HEK293 (cell line): ENCODE measurements around the gene PEPD.

Experiments
- CTCF ChIA-PET: fragments of 350-600 bp; formaldehyde crosslinking; extraction: SDS; loops from one replicate; lab custom pipeline; 2021; ENCODE audit warnings: antibody characterized with exemption; lab: Yijun Ruan, JAX
- POLR2A ChIA-PET: fragments of 300-600 bp; formaldehyde crosslinking; extraction: SDS; loops from one replicate; lab custom pipeline; 2020; ENCODE audit warnings: antibody characterized with exemption, inconsistent platforms; lab: Yijun Ruan, JAX
- H3K27ac ChIP-seq: fragments of 200-500 bp; sonication (Bioruptor generic); 2 replicates; pipeline ENCODE4 v1.5.1; 2014; ENCODE audit warnings: low read depth, low read length, control low read depth, inconsistent platforms; ENCODE audit errors: extremely low read depth
- H3K36me3 ChIP-seq, 2 experiments: fragments of 200-500 bp in 1 of 2; sonication (Bioruptor generic) in 1 of 2; 1 replicate in 1 of 2; 2 replicates in 1 of 2; pipeline ENCODE4 v1.5.1; 2014 to 2017; ENCODE audit warnings: inconsistent platforms in 2 of 2, low read length in 2 of 2; ENCODE audit not compliant: control insufficient read depth in 2 of 2, insufficient read depth in 1 of 2
- H3K4me1 ChIP-seq: fragments of 200-500 bp; sonication (Bioruptor generic); 2 replicates; pipeline ENCODE4 v1.5.1; 2014; ENCODE audit warnings: mild to moderate bottlenecking, low read length, inconsistent platforms; ENCODE audit not compliant: control insufficient read depth, insufficient read depth
- H3K4me3 ChIP-seq: 2 replicates; pipeline ENCODE4 v1.5.1; 2011; ENCODE audit warnings: low read depth, mild to moderate bottlenecking, control low read depth, low read length, moderate library complexity
- H3K9me3 ChIP-seq: fragments of 200-500 bp; sonication (Bioruptor generic); 2 replicates; pipeline ENCODE4 v1.5.1; 2014; ENCODE audit warnings: low read depth, low read length, inconsistent platforms; ENCODE audit not compliant: control insufficient read depth, insufficient read depth
- HOXD13 ChIP-seq: sonication (generic); formaldehyde crosslinking; IDR thresholded peaks from 2 replicates; pipeline ENCODE4 v1.8.0; 2022; ENCODE audit warnings: missing genetic modification reagents, borderline replicate concordance
- KLF8 ChIP-seq: fragments of 450-650 bp; formaldehyde crosslinking; IDR thresholded peaks from 2 replicates; pipeline ENCODE4 v1.5.1; 2016; ENCODE audit warnings: missing biosample characterization, missing genetic modification characterization
- PRDM1 ChIP-seq: fragments of 450-650 bp; formaldehyde crosslinking; IDR thresholded peaks from 2 replicates; pipeline ENCODE4; 2016; ENCODE audit warnings: missing biosample characterization, missing genetic modification characterization
- SP7 ChIP-seq: fragments of 450-650 bp; formaldehyde crosslinking; IDR thresholded peaks from 2 replicates; pipeline ENCODE4 v1.5.1; 2016; ENCODE audit warnings: missing biosample characterization, missing genetic modification characterization
- YY2 ChIP-seq: fragments of 450-650 bp; formaldehyde crosslinking; IDR thresholded peaks from 2 replicates; pipeline ENCODE4 v1.5.1; 2016; ENCODE audit warnings: missing biosample characterization, missing genetic modification characterization
- ZBTB17 ChIP-seq: fragments of 450-650 bp; formaldehyde crosslinking; IDR thresholded peaks from 2 replicates; pipeline ENCODE4 v1.5.1; 2016; ENCODE audit warnings: missing biosample characterization, missing genetic modification characterization
- ZBTB21 ChIP-seq: fragments of 450-650 bp; formaldehyde crosslinking; IDR thresholded peaks from 2 replicates; pipeline ENCODE4 v1.5.1; 2017; ENCODE audit warnings: missing biosample characterization, missing genetic modification characterization
- ZBTB48 ChIP-seq: fragments of 450-650 bp; formaldehyde crosslinking; IDR thresholded peaks from 2 replicates; pipeline ENCODE4 v1.5.1; 2016; ENCODE audit warnings: missing biosample characterization, missing genetic modification characterization
- ZEB2 ChIP-seq: fragments of 450-650 bp; formaldehyde crosslinking; IDR thresholded peaks from 2 replicates; pipeline ENCODE4 v1.5.1; 2016; ENCODE audit warnings: missing biosample characterization, missing genetic modification characterization
- ZFP37 ChIP-seq: fragments of 450-650 bp; formaldehyde crosslinking; IDR thresholded peaks from 2 replicates; pipeline ENCODE4 v1.5.1; 2016; ENCODE audit warnings: missing biosample characterization, missing genetic modification characterization
- ZIC2 ChIP-seq: fragments of 450-650 bp; formaldehyde crosslinking; IDR thresholded peaks from 2 replicates; pipeline ENCODE4 v1.5.1; 2016; ENCODE audit warnings: missing biosample characterization, missing genetic modification characterization
- ZNF121 ChIP-seq: fragments of 450-650 bp; formaldehyde crosslinking; IDR thresholded peaks from 2 replicates; pipeline ENCODE4 v1.5.1; 2016; ENCODE audit warnings: missing biosample characterization, missing genetic modification characterization
- ZNF140 ChIP-seq: fragments of 450-650 bp; formaldehyde crosslinking; IDR thresholded peaks from 2 replicates; pipeline ENCODE4 v1.5.1; 2016; ENCODE audit warnings: missing biosample characterization, missing genetic modification characterization
- ZNF157 ChIP-seq: fragments of 450-650 bp; formaldehyde crosslinking; IDR thresholded peaks from 2 replicates; pipeline ENCODE4 v1.5.1; 2016; ENCODE audit warnings: missing biosample characterization, missing genetic modification characterization
- ZNF2 ChIP-seq: fragments of 450-650 bp; formaldehyde crosslinking; IDR thresholded peaks from 2 replicates; pipeline ENCODE4 v1.5.1; 2016; ENCODE audit warnings: missing biosample characterization, missing genetic modification characterization
- ZNF202 ChIP-seq: fragments of 450-650 bp; formaldehyde crosslinking; IDR thresholded peaks from 2 replicates; pipeline ENCODE4 v1.5.1; 2016; ENCODE audit warnings: missing biosample characterization, missing genetic modification characterization, borderline replicate concordance
- ZNF266 ChIP-seq: fragments of 450-650 bp; formaldehyde crosslinking; IDR thresholded peaks from 2 replicates; pipeline ENCODE4 v1.5.1; 2016; ENCODE audit warnings: missing biosample characterization, missing genetic modification characterization, low read depth
- ZNF561 ChIP-seq: fragments of 450-650 bp; IDR thresholded peaks from 2 replicates; pipeline ENCODE4 v1.5.1; 2018; ENCODE audit warnings: missing biosample characterization, missing genetic modification characterization, borderline replicate concordance
- ZNF660 ChIP-seq: fragments of 450-650 bp; IDR thresholded peaks from 2 replicates; pipeline ENCODE4 v1.5.1; 2018; ENCODE audit warnings: missing biosample characterization, mild to moderate bottlenecking, missing genetic modification characterization
- ZSCAN30 ChIP-seq: fragments of 450-650 bp; IDR thresholded peaks from 2 replicates; pipeline ENCODE4 v1.5.1; 2018; ENCODE audit warnings: missing biosample characterization, mild to moderate bottlenecking, missing genetic modification characterization, moderate library complexity
- ZXDB ChIP-seq: fragments of 450-650 bp; formaldehyde crosslinking; IDR thresholded peaks from 2 replicates; pipeline ENCODE4 v1.5.1; 2016; ENCODE audit warnings: missing biosample characterization, missing genetic modification characterization
- TF ChIP-seq, protein P1 (sequence below): fragments of 450-650 bp; formaldehyde crosslinking; IDR thresholded peaks from 2 replicates; pipeline ENCODE4; 2016; ENCODE audit warnings: missing biosample characterization, missing genetic modification characterization
- TF ChIP-seq, protein P2 (sequence below): fragments of 450-650 bp; formaldehyde crosslinking; IDR thresholded peaks from 2 replicates; pipeline ENCODE4 v1.5.1; 2016; ENCODE audit warnings: missing biosample characterization, missing genetic modification characterization
- TF ChIP-seq, protein P3 (sequence below): fragments of 450-650 bp; formaldehyde crosslinking; conservative IDR thresholded peaks from 2 replicates; pipeline ENCODE4 v1.5.1; 2016; ENCODE audit warnings: low read depth, missing biosample characterization, missing genetic modification characterization
- TF ChIP-seq, protein P4 (sequence below): fragments of 450-650 bp; IDR thresholded peaks from 2 replicates; pipeline ENCODE4 v1.5.1; 2018; ENCODE audit warnings: missing biosample characterization, missing genetic modification characterization

Gene PEPD

DNA sequence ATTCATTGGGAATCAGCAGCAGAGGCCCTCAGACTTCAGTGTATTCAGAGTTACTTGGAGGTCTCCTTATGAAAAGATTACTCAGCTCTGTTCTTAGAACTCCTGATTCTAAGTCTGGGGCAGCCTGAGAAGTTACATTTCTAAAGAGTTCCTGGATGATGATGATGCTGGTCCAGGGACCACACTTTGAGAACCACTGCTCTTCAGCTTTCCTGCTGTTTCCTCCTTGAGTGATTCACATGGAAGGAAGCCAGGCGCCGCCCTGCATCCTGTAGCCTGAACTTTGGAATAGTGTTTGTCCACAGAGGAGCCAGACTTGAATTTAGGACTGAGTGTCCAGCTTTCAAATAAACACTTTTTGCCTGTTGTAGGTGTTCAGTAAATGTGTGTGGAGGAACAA, 145.2 kb downstream of the PEPD start:
- Histone ChIP-seq H3K27ac (no peak overlapping the region), H3K36me3 (peaks cover 18 to 28% of the 10 kb centered on the region in 2 experiments), H3K4me1 (peaks cover 63% of the 10 kb centered on the region)

DNA sequence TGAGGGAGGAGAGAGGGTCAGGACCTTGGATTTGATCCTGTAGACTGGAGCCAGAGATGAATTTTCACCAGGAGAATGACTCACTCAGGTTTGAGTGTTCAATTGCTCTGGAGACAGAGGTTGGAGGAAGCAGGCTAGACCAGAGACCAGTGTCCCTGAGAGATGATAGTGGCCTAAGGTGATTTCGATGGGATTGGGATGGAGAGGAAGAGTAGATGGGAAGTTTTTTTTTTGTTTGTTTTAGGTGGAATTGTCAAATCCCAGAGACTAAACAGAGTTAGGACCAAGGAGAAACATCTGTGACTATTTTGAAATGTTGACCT, 145.8 kb downstream of the PEPD start:
- H3K36me3 ChIP-seq: peaks cover 14 to 22% of the 10 kb centered on the region in 2 experiments
- CTCF ChIA-PET: interaction anchor here (0.9 to 5.2 kb wide), 9 partner anchors 8 to 161 kb away, joined by 3 to 26 read pairs (median 3); no protein-coding TSS in a partner anchor
- no peak overlapping the region for H3K4me3 ChIP-seq
- no peaks in the 10 kb centered on the region for H3K9me3 ChIP-seq
- peaks cover 58% of the 10 kb centered on the region for H3K4me1 ChIP-seq
- no peak overlapping the region for H3K27ac ChIP-seq
- POLR2A ChIA-PET: interaction anchor here (1.1 to 4.7 kb wide), 4 partner anchors 8 to 77 kb away, joined by 4 to 44 read pairs (median 11); partner anchors contain the start of gene CEBPA
- TF ChIP-seq ZNF202 (tag by site-specific recombination) (no peak), ZNF121 (no peak), ZBTB21 (tag by site-specific recombination) (peak; percentile 9; the same call in 1 of the 2 replicates), YY2 (tag by site-specific recombination) (0 out of 2 replicates have a peak, but pooled peaks have one; percentile 24), ZFP37 (tag by site-specific recombination) (no peak), PRDM1 (tag by site-specific recombination) (peak; percentile 65), ZNF140 (tag by site-specific recombination) (no peak), ZBTB48 (peak; percentile 51; the same call in 1 of the 2 replicates), ZEB2 (tag by site-specific recombination) (peak; percentile 39; the same call in 1 of the 2 replicates), ZXDB (tag by site-specific recombination) (no peak), ZBTB17 (peak; percentile 82), SP7 (peak; percentile 53; the same call in 1 of the 2 replicates), ZNF266 (0 out of 2 replicates have a peak, but pooled peaks have one; percentile 29)
- TF ChIP-seq, protein P1, sequence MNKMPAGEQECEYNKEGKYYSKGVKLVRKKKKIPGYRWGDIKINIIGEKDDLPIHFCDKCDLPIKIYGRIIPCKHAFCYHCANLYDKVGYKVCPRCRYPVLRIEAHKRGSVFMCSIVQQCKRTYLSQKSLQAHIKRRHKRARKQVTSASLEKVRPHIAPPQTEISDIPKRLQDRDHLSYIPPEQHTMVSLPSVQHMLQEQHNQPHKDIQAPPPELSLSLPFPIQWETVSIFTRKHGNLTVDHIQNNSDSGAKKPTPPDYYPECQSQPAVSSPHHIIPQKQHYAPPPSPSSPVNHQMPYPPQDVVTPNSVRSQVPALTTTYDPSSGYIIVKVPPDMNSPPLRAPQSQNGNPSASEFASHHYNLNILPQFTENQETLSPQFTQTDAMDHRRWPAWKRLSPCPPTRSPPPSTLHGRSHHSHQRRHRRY (tag by site-specific recombination): no peak
- TF ChIP-seq, protein P2, sequence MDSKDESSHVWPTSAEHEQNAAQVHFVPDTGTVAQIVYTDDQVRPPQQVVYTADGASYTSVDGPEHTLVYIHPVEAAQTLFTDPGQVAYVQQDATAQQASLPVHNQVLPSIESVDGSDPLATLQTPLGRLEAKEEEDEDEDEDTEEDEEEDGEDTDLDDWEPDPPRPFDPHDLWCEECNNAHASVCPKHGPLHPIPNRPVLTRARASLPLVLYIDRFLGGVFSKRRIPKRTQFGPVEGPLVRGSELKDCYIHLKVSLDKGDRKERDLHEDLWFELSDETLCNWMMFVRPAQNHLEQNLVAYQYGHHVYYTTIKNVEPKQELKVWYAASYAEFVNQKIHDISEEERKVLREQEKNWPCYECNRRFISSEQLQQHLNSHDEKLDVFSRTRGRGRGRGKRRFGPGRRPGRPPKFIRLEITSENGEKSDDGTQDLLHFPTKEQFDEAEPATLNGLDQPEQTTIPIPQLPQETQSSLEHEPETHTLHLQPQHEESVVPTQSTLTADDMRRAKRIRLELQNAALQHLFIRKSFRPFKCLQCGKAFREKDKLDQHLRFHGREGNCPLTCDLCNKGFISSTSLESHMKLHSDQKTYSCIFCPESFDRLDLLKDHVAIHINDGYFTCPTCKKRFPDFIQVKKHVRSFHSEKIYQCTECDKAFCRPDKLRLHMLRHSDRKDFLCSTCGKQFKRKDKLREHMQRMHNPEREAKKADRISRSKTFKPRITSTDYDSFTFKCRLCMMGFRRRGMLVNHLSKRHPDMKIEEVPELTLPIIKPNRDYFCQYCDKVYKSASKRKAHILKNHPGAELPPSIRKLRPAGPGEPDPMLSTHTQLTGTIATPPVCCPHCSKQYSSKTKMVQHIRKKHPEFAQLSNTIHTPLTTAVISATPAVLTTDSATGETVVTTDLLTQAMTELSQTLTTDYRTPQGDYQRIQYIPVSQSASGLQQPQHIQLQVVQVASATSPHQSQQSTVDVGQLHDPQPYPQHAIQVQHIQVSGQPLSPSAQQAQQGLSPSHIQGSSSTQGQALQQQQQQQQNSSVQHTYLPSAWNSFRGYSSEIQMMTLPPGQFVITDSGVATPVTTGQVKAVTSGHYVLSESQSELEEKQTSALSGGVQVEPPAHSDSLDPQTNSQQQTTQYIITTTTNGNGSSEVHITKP (tag by site-specific recombination): peak; percentile 13; the same call in 1 of the 2 replicates

More for the DNA sequence above, 145.2 kb downstream of the PEPD start:
- H3K4me3 ChIP-seq: no peak overlapping the region
- no peaks in the 10 kb centered on the region for H3K9me3 ChIP-seq
- peak; percentile 38; the same call in 1 of the 2 replicates for TF ChIP-seq ZNF561
- TF ChIP-seq ZNF157: no peak
- TF ChIP-seq HOXD13 (CRISPR knock-in tag): no peak
- TF ChIP-seq, protein P3, sequence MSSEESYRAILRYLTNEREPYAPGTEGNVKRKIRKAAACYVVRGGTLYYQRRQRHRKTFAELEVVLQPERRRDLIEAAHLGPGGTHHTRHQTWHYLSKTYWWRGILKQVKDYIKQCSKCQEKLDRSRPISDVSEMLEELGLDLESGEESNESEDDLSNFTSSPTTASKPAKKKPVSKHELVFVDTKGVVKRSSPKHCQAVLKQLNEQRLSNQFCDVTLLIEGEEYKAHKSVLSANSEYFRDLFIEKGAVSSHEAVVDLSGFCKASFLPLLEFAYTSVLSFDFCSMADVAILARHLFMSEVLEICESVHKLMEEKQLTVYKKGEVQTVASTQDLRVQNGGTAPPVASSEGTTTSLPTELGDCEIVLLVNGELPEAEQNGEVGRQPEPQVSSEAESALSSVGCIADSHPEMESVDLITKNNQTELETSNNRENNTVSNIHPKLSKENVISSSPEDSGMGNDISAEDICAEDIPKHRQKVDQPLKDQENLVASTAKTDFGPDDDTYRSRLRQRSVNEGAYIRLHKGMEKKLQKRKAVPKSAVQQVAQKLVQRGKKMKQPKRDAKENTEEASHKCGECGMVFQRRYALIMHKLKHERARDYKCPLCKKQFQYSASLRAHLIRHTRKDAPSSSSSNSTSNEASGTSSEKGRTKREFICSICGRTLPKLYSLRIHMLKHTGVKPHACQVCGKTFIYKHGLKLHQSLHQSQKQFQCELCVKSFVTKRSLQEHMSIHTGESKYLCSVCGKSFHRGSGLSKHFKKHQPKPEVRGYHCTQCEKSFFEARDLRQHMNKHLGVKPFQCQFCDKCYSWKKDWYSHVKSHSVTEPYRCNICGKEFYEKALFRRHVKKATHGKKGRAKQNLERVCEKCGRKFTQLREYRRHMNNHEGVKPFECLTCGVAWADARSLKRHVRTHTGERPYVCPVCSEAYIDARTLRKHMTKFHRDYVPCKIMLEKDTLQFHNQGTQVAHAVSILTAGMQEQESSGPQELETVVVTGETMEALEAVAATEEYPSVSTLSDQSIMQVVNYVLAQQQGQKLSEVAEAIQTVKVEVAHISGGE (tag by site-specific recombination): 0 out of 2 replicates have a peak, but pooled peaks have one; percentile 2
- peak; percentile 39; the same call in 1 of the 2 replicates for TF ChIP-seq KLF8
- peak; percentile 6; the same call in 1 of the 2 replicates for TF ChIP-seq ZSCAN30 (tag by site-specific recombination)
- TF ChIP-seq ZNF2 (tag by site-specific recombination): no peak
- TF ChIP-seq ZIC2 (tag by site-specific recombination): peak; percentile 24; the same call in 1 of the 2 replicates
- TF ChIP-seq, protein P4, sequence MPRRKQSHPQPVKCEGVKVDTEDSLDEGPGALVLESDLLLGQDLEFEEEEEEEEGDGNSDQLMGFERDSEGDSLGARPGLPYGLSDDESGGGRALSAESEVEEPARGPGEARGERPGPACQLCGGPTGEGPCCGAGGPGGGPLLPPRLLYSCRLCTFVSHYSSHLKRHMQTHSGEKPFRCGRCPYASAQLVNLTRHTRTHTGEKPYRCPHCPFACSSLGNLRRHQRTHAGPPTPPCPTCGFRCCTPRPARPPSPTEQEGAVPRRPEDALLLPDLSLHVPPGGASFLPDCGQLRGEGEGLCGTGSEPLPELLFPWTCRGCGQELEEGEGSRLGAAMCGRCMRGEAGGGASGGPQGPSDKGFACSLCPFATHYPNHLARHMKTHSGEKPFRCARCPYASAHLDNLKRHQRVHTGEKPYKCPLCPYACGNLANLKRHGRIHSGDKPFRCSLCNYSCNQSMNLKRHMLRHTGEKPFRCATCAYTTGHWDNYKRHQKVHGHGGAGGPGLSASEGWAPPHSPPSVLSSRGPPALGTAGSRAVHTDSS (tag by site-specific recombination): peak; percentile 74
- TF ChIP-seq ZNF660: 0 out of 2 replicates have a peak, but pooled peaks have one; percentile 63
- POLR2A ChIA-PET: interaction anchor here (1.1 to 1.4 kb wide), 4 partner anchors 16 to 77 kb away, joined by 3 to 5 read pairs (median 4); partner anchors contain the start of gene CEBPA
- CTCF ChIA-PET: interaction anchor here (0.6 to 5.2 kb wide), 12 partner anchors 10 to 247 kb away, joined by 3 to 26 read pairs (median 3); no protein-coding TSS in a partner anchor
